GM12878 (cell line): ENCODE data around the gene MPPED1. TPM values are rescaled to one million over a fixed set of nuclear protein-coding genes. Genes with fewer than 3 reads are reported as not detected.

ENCODE experiments used
- ATAC-seq: fragments of 200-7000 bp; cut with Tn5 transposase; 3 replicates; pipeline ENCODE4 v1.9.1; 2020; ENCODE audit warnings: mild to moderate bottlenecking, moderate library complexity
- BruUV-seq: library from RNA; stranded (reverse); fragments of 400-500 nt; replicated peaks from 2 replicates; lab custom pipeline; 2021; lab: Mats Ljungman, UMichigan
- CTCF ChIA-PET: fragments of 300-600 bp; sonication (Branson Sonifier 250); formaldehyde crosslinking; extraction: SDS; loops from one replicate; lab custom pipeline; 2021; ENCODE audit warnings: inconsistent platforms; lab: Yijun Ruan, JAX
- POLR2A ChIA-PET: fragments of 350-600 bp; formaldehyde crosslinking; extraction: SDS; loops from one replicate; lab custom pipeline; 2021; ENCODE audit warnings: inconsistent platforms; lab: Charles Lee
- RAD21 ChIA-PET: fragments of 300-600 bp; sonication (Branson Sonifier 250); formaldehyde crosslinking; loops from one replicate; lab custom pipeline; 2023; ENCODE audit warnings: antibody characterized with exemption; ENCODE audit not compliant: unreplicated experiment; lab: Charles Lee
- SMC1A ChIA-PET: fragments of 300-600 bp; sonication (Branson Sonifier 250); formaldehyde crosslinking; loops from one replicate; lab custom pipeline; 2023; ENCODE audit not compliant: unreplicated experiment, uncharacterized antibody; lab: Charles Lee
- DNase-seq: peaks from one replicate; pipeline ENCODE4 v3.0.0-alpha.2; 2011; ENCODE audit warnings: low read depth, low spot score
- FAIRE-seq: peaks from 3 replicates; lab custom pipeline; 2011; peaks lifted over from hg19 to GRCh38; lab: Jason Lieb, UNC
- H2AFZ ChIP-seq: 2 replicates; pipeline ENCODE4 v1.6.0; 2011; ENCODE audit warnings: low read depth, low read length, control low read depth; ENCODE audit not compliant: control insufficient read depth
- H3K27ac ChIP-seq: 2 replicates; pipeline ENCODE4 v1.5.1; 2011; ENCODE audit warnings: control low read depth; ENCODE audit not compliant: control insufficient read depth, insufficient read depth
- H3K27me3 ChIP-seq, 2 experiments: replicated peaks in 1 of 2; 2 replicates each; pipeline versions ENCODE4 v1.6.0 to v1.6.1; 2011; ENCODE audit warnings: low read length in 1 of 2; ENCODE audit not compliant: control insufficient read depth in 2 of 2, insufficient read depth in 2 of 2
- H3K36me3 ChIP-seq, 2 experiments: 2 replicates each; pipeline ENCODE4 v1.5.1; 2011; ENCODE audit warnings: low read length in 1 of 2; ENCODE audit not compliant: control insufficient read depth in 2 of 2, insufficient read depth in 2 of 2
- H3K4me1 ChIP-seq: 2 replicates; pipeline ENCODE4 v1.6.1; 2011; ENCODE audit warnings: mild to moderate bottlenecking, low read length, moderate library complexity, mixed read lengths; ENCODE audit not compliant: control insufficient read depth, insufficient read depth
- H3K4me2 ChIP-seq: 2 replicates; pipeline ENCODE4 v1.6.0; 2011; ENCODE audit warnings: control low read depth; ENCODE audit not compliant: control insufficient read depth, insufficient read depth
- H3K4me3 ChIP-seq: fragments of 200-600 bp; sonication (generic); 2 replicates; pipeline ENCODE4 v1.5.1; 2016
- H3K79me2 ChIP-seq: 2 replicates; pipeline ENCODE4 v1.6.0; 2011; ENCODE audit warnings: low read length; ENCODE audit not compliant: control insufficient read depth, insufficient read depth
- H3K9ac ChIP-seq: 2 replicates; pipeline ENCODE4 v1.8.0; 2011; ENCODE audit warnings: low read length, control low read depth, mixed read lengths; ENCODE audit not compliant: control insufficient read depth, insufficient read depth
- H3K9me3 ChIP-seq: replicated peaks from 3 replicates; pipeline ENCODE4 v1.5.1; 2011; ENCODE audit warnings: mild to moderate bottlenecking, low read length; ENCODE audit not compliant: control insufficient read depth, insufficient read depth
- H4K20me1 ChIP-seq: 2 replicates; pipeline ENCODE4 v1.6.0; 2011; ENCODE audit not compliant: control insufficient read depth, insufficient read depth
- CHD1 ChIP-seq: IDR thresholded peaks from 2 replicates; pipeline ENCODE4 v1.6.1; 2012; ENCODE audit warnings: low read depth, low read length, improper control_type of control experiment
- CREM ChIP-seq: IDR thresholded peaks from 2 replicates; pipeline ENCODE4 v1.6.1; 2014; ENCODE audit warnings: antibody characterized with exemption, low read depth
- EED ChIP-seq: sonication (generic); IDR thresholded peaks from 2 replicates; pipeline ENCODE4 v1.6.1; 2016; ENCODE audit warnings: antibody characterized with exemption, low read depth
- EZH2 ChIP-seq: IDR thresholded peaks from 2 replicates; pipeline ENCODE4 v1.6.1; 2012; ENCODE audit warnings: low read depth, mild to moderate bottlenecking, control low read depth, inconsistent platforms, low read length, borderline replicate concordance; ENCODE audit not compliant: control insufficient read depth
- IKZF1 ChIP-seq: fragments of 450-650 bp; conservative IDR thresholded peaks from 2 replicates; pipeline ENCODE4 v1.6.1; 2017; ENCODE audit warnings: antibody characterized with exemption, mild to moderate bottlenecking
- IRF5 ChIP-seq: fragments of 450-650 bp; IDR thresholded peaks from 2 replicates; pipeline ENCODE4 v1.6.1; 2017; ENCODE audit warnings: borderline replicate concordance
- KLF5 ChIP-seq: fragments of 450-650 bp; IDR thresholded peaks from 2 replicates; pipeline ENCODE4 v1.6.1; 2014; ENCODE audit warnings: mild to moderate bottlenecking; ENCODE audit not compliant: partially characterized antibody
- MEF2B ChIP-seq: fragments of 450-650 bp; IDR thresholded peaks from 2 replicates; pipeline ENCODE4 v1.6.1; 2018; ENCODE audit warnings: mild to moderate bottlenecking, moderate library complexity; ENCODE audit not compliant: partially characterized antibody, poor library complexity, severe bottlenecking
- MYC ChIP-seq: IDR thresholded peaks from 2 replicates; pipeline ENCODE4 v1.6.1; 2011; ENCODE audit warnings: mild to moderate bottlenecking, low read length, moderate library complexity, inconsistent platforms; ENCODE audit not compliant: insufficient read depth, insufficient replicate concordance, insufficient read length, severe bottlenecking
- NFXL1 ChIP-seq: fragments of 450-650 bp; IDR thresholded peaks from 2 replicates; pipeline ENCODE4 v1.6.1; 2017; ENCODE audit warnings: antibody characterized with exemption, mild to moderate bottlenecking, borderline replicate concordance
- NFYB ChIP-seq: IDR thresholded peaks from 2 replicates; pipeline ENCODE4 v1.6.1; 2011; ENCODE audit warnings: low read depth, mild to moderate bottlenecking, low read length, improper control_type of control experiment, moderate library complexity; ENCODE audit not compliant: insufficient read depth
- RAD21 ChIP-seq: IDR thresholded peaks from 2 replicates; pipeline ENCODE4 v1.6.1; 2011; ENCODE audit warnings: mild to moderate bottlenecking, low read depth, low read length, moderate library complexity; ENCODE audit not compliant: insufficient read depth
- SIX5 ChIP-seq: IDR thresholded peaks from 2 replicates; pipeline ENCODE4 v1.6.1; 2011; ENCODE audit warnings: mild to moderate bottlenecking, low read depth, low read length, moderate library complexity; ENCODE audit not compliant: severe bottlenecking
- STAT1 ChIP-seq: fragments of 450-650 bp; conservative IDR thresholded peaks from 2 replicates; pipeline ENCODE4 v1.6.1; 2014; ENCODE audit warnings: antibody characterized with exemption, mild to moderate bottlenecking
- SUZ12 ChIP-seq: fragments of 200-600 bp; sonication (generic); IDR thresholded peaks from one replicate; pipeline ENCODE4 v1.6.1; 2018; ENCODE audit warnings: antibody characterized with exemption, mild to moderate bottlenecking; ENCODE audit not compliant: unreplicated experiment
- TCF3 ChIP-seq: IDR thresholded peaks from 2 replicates; pipeline ENCODE4 v1.6.1; 2012; ENCODE audit warnings: low read depth, mild to moderate bottlenecking, low read length, borderline replicate concordance; ENCODE audit not compliant: insufficient read depth
- ZNF274 ChIP-seq: IDR thresholded peaks from one replicate; pipeline ENCODE4 v1.8.0; 2011; ENCODE audit not compliant: insufficient read length, insufficient read depth
- WGBS: methylation state at CpG from one replicate; pipeline ENCODE4 v1.1.6; 2016; ENCODE audit warnings: low lambda C conversion rate; ENCODE audit not compliant: insufficient replicate concordance, insufficient coverage; ENCODE audit errors: missing lambda C conversion rate; 5-methylcytosine and 5-hydroxymethylcytosine counted together
- in situ Hi-C: fragments of 300-500 bp; cut with MboI; formaldehyde crosslinking; loops from 9 replicates; pipeline ENCODE4 v1.14.3; 2018; ENCODE audit warnings: mixed read lengths
- intact Hi-C: fragments of 100-400 bp; cut with micrococcal nuclease; formaldehyde crosslinking; loops from one replicate; pipeline ENCODE4 v1.14.2; 2022; ENCODE audit not compliant: unreplicated experiment
- polyA plus RNA-seq, 11 experiments: library from polyadenylated mRNA; depleted of rRNA in 4 of 11; unstranded in 6 of 11; stranded (reverse) in 5 of 11; fragments of >200 nt; fragmentation: Nextera tagmentation in 4 of 11; fragmentation: Illumina TruSeq in 1 of 11; extraction: Ambion mirVana in 4 of 11; extraction: Trizol in 1 of 11; gene quantifications; 1 replicate in 1 of 11; 2 replicates in 10 of 11; pipeline versions ENCODE4 v1.2.1 to v1.2.3, GENCODE V29; 2011 to 2016; ENCODE audit warnings: inconsistent platforms in 2 of 11, missing spikeins in 2 of 11, low read depth in 1 of 11
- total RNA-seq, 4 experiments: library from RNA; depleted of rRNA in 3 of 4; stranded (reverse); fragments of >200 nt in 3 of 4; fragmentation: Illumina TruSeq in 1 of 4; extraction: Trizol in 1 of 4; gene quantifications; 2 replicates each; pipeline versions ENCODE4 v1.2.1 to v1.2.3, GENCODE V29; 2013 to 2021

Gene MPPED1
- total and polyA plus RNA-seq, 10 of the 15 experiments (the other 5 are each of a cell fraction or from before 2014, with no cell fraction given) = 0.11 TPM; not detected in 9

GRCh38 chr22:43490311-43490710, 78.5 kb downstream of the MPPED1 start:
- Histone ChIP-seq H3K4me2 (no peak overlapping the region), H3K9ac (no peak overlapping the region), H3K27me3 (no peaks in the 10 kb centered on the region), H4K20me1 (no peaks in the 10 kb centered on the region), H3K4me1 (no peaks in the 10 kb centered on the region), H3K27ac (no peak overlapping the region), H3K79me2 (no peaks in the 10 kb centered on the region), H3K36me3 (no peaks in the 10 kb centered on the region), H3K9me3 (no peaks in the 10 kb centered on the region), H2AFZ (no peak overlapping the region), H3K4me3 (no peak overlapping the region)
- WGBS = 30% methylated on average over 7 of the region's 7 CpGs
- intact Hi-C loops (no loop called here), in situ Hi-C loops (no loop called here)
- no TSS peak for BruUV-seq
- no peak for FAIRE-seq
- TF ChIP-seq IRF5 (no peak), CREM (no peak), NFXL1 (no peak), MEF2B (no peak), EZH2 (no peak), IKZF1 (no peak), SUZ12 (no peak), STAT1 (no peak), RAD21 (no peak), KLF5 (no peak), TCF3 (no peak), NFYB (no peak), SIX5 (no peak), ZNF274 (no peak), CHD1 (no peak), MYC (no peak), EED (no peak)
- POLR2A ChIA-PET = no interaction called here
- ATAC-seq = no peak
- SMC1A ChIA-PET = no interaction called here
- RAD21 ChIA-PET = no interaction called here
- no peak for DNase-seq
- CTCF ChIA-PET = interaction anchor here (0.5 kb wide), 1 partner anchor 76 kb away, joined by 3 read pairs; no protein-coding TSS in a partner anchor
